Stimulated activated CD8-positive, alpha-beta memory T cell treated with anti-CD3 and anti-CD28 coated beads, Interleukin-15, amount 100 ng/mL, for 1 hour (primary cell): ENCODE data around the gene TMEM273.

Experiments used
- DNase-seq: peaks from one replicate; pipeline ENCODE4 v3.0.0-alpha.2; 2020; ENCODE audit warnings: low read depth

Gene TMEM273

DNA sequence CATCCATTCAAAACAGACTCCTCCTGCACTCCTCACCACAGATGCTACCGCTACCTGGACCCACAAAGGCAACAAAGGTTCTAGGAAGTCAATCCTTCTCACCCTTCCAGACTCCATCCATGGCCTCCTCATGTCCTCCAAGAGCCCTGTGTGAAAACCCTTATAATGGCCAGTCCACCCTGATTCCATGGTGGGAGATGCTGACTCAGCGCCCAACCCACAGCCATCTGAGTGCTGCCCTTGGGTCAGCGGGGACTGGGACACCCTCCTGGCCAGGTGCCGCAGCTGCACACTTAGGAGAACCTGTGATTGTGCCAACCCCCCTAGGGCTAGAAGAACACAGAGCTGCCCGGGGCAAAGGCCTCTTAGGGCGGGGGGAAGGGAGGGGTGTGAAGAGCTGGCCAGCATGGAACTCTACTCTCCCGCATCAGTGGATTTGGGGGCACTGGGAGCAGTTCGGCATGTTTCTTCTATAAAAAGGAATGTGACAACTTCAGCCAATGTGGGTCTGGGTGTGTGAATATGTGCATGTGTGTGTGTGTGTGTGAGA is 25.4 kb downstream of the TMEM273 start:
- DNase-seq: no peak

- DNase-seq: no peak
These were observed 26.1 kb downstream of the TMEM273 start for GRCh38 chr10:49162063-49162462.

DNA sequence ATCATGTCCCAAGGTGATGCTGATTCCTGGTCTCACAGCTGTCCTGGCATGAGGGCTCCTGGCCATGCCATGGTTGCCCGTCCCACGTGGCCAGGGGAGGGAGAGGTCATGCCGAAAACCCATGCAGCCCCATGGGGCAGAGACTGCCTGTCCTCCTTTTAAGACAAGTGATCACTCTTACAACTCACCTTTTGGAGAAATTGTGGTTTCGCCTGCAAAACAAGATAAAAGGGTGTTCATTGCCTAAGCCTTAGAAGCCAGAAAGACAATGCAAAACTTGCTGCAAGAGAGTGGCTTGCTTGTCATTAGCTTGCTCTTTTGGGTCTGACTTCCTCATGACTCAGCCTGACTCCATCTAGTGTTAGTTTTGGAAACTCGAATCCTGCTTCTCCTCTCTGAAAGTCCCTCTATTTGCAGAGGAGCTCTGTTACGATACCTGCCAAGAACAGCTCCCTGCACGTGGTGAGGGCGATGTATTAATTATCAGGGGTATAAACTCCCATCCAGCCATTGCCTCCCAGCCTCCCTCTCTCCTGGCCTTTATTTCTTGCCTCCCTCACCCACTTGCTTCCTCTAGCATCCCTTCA is 26.7 kb downstream of the TMEM273 start:
- DNase-seq: no peak

DNA sequence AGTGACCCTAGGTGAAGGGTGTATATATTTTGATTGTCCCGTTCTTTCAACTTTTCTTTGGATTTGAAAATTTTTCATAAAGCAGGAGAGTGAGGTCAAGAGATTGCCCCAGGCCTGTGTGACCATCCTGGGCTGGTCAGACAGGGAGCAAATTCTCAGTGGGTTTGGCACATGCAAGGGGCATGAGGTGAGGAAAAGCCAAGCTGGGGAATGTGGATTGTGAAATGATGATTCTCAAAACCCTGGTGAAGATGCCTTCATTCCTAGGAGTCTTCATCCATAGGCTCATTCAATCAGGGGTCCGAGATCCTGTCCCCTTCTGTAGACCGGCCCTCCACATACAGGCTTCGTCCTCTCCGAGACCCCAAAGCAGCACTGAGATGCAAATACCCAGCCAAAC is 27.4 kb downstream of the TMEM273 start:
- no peak for DNase-seq

DNA sequence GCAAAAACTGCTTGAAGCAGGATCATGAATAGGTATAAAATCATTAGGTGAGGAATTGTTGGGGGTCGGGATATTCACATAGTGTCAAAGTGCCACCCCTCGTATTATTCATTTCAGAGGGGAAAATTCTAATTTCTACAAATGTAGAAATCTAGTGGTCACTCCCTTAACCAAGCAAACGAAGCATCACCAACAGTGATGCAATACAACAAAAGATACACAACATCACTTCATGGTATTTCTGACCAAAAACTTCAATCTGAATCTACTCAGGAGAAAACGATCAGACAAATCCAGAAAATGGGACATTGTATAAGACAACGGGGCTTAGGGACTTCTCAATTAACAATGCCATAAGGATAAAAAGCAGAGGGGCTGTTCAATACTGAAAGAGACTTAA is 28.1 kb downstream of the TMEM273 start:
- no peak for DNase-seq

- DNase-seq: no peak
These were observed 29.3 kb downstream of the TMEM273 start for GRCh38 chr10:49158915-49159314.

DNA sequence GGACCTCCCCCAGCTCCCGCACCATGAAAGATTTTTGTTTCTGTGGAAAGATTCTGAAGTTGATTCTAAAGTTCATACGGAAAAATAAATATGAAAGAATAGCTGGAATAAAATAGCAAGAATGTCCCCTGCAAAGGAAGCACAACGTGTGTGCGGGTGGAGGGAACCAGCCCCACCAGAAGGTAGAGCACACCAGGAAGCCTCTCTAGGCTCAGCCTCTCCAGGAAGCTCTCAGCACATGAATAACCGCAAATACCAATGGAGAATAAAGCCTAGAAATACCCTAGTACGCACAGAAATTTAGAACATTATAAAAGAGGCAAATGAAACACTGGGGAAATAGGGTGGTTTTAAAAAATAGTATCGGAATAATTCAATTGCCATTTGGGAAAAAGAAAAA is 29.8 kb downstream of the TMEM273 start:
- DNase-seq: no peak

- no peak for DNase-seq
These were observed 31.0 kb downstream of the TMEM273 start for GRCh38 chr10:49157229-49157628.

DNA sequence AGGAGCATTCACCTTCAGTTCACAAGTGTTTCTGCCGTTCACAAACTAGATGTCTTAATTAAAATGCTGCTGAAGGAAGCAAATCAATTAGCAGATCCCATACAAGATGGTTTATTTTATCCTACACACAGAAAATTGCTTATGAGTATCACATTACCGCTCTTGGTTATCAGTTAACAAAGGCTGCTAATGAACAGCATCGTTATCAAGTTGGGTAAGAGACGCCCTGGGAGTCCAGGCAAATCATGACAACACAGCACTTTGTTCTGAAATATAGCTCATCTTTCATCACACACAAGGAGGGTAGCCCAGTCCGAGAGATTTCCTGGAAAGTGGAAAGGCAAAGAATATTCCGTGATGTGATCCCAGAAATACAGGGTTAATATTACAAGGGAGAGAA is 33.5 kb downstream of the TMEM273 start:
- DNase-seq: no peak

DNA sequence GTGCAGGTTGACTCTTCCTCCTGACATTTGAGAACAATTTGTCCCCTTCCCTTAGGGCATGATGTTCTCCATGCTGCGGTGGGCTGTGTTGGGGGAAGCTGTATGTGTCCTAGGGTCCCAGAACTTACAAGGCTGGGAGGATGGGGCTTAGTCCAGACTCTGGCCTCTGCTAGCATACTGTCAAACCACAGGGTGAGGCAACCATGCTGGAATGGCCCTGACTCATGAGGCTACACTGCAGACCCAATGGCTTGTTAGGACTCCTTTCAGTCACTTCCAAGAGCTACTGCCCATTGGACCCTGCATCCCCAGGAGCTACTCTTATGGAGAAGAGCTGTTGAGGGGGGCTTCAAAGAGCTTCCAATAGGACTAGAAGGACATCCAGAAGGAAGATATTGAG is 34.2 kb downstream of the TMEM273 start:
- DNase-seq: no peak

DNA sequence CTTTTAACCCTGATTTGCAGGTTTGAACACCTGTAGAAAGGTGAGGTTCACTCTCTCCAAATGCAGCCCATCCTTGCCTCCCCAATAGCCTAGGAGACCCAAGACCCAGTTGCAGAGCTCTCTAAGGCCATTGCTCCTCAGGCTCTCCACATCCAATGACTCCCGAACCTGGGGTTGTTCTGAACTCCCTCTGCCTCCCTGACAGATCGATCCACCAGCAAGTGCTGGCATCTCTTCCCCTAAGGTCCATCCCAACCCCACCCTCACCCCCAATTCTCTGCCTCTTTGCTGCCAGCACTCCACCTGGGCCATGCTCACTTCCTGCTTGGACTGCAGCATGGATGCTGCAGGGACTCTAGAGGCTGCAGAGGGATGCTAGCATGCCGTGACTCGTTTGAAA is 35.1 kb downstream of the TMEM273 start:
- no peak for DNase-seq

DNA sequence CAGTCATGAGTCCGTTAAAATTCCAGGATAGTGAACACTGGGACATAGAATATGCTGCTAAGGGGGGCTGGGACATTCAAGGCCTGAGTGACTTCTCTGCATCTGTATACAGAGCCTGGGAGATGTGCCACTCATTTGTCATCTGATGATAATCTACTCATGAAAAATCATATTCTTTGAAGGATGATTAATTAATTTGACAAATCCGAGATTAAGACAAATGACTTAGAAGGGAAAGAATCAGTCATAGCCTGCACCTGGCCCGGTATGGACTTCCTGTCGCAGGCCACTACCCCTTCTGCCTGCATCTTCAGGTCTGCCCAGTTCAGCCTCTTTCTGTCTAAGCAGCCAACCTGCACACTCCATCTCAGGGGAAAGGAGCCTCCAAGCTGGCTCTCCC is 35.5 kb downstream of the TMEM273 start:
- DNase-seq: no peak

- DNase-seq: no peak
These were observed 36.2 kb downstream of the TMEM273 start for GRCh38 chr10:49152037-49152436.

GRCh38 chr10:49151481-49151880 is 36.7 kb downstream of the TMEM273 start:
- no peak for DNase-seq

- DNase-seq: no peak
These were observed 37.2 kb downstream of the TMEM273 start for GRCh38 chr10:49151025-49151445.

- DNase-seq: no peak
These were observed 37.8 kb downstream of the TMEM273 start for GRCh38 chr10:49150426-49150825.

DNA sequence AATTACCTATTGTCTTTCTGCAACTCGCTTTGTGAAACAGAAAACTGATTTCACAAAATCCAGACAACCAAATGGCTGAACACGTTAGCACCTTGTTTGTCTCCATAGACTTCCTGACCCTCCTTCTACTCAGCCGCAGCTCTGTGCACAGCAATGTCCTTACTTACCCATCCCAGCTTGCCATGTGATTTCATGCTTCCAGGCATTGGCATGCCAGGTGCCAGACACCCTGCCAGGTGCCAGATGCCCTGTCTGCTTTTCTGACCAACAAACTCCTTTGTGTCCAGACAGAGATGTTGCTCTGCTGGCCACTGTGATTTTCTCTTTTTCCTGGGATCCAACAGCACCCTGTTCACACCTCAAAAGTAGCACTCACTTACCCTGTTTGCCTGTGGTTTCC is 38.3 kb downstream of the TMEM273 start:
- no peak for DNase-seq

- DNase-seq: no peak
These were observed 44.0 kb downstream of the TMEM273 start for GRCh38 chr10:49144058-49144720.

GRCh38 chr10:49143249-49143648 is 44.9 kb downstream of the TMEM273 start:
- DNase-seq: no peak

DNA sequence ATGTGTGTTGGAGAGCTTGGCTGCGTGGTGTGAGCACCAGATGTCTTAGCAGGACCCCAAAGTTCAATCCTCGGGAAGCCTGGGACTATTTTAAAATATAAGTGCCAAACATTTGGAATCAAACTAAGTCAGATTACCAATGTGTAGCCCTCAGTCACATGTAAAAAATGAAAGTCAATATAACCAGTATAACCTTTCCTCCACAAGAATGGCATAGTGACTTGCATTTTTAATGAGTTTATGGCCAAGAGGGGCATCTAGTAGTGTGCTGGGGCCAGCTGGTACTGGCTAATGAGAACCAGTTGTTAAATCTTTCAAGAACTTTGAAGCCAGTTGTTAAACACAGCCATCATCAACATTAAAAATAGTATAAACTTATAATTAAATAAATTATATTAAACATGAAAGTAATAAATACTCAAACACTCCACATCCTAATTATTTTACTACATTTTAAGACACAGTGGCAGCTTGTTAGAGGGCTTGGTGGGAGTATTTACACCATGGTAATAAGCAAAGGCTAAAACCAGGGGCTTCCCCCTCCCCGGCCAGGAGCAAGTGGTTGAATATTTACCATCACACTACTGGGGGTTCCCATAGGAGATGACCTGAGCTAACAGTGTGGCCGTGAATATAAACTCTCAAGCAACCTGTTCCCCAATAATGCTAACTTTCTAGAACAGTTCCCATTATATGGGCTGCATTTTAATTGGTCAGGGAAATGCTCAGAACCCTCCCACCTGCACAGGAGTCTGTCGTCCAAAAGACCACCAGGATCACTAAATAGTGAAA is 46.5 kb downstream of the TMEM273 start:
- no peak for DNase-seq

DNA sequence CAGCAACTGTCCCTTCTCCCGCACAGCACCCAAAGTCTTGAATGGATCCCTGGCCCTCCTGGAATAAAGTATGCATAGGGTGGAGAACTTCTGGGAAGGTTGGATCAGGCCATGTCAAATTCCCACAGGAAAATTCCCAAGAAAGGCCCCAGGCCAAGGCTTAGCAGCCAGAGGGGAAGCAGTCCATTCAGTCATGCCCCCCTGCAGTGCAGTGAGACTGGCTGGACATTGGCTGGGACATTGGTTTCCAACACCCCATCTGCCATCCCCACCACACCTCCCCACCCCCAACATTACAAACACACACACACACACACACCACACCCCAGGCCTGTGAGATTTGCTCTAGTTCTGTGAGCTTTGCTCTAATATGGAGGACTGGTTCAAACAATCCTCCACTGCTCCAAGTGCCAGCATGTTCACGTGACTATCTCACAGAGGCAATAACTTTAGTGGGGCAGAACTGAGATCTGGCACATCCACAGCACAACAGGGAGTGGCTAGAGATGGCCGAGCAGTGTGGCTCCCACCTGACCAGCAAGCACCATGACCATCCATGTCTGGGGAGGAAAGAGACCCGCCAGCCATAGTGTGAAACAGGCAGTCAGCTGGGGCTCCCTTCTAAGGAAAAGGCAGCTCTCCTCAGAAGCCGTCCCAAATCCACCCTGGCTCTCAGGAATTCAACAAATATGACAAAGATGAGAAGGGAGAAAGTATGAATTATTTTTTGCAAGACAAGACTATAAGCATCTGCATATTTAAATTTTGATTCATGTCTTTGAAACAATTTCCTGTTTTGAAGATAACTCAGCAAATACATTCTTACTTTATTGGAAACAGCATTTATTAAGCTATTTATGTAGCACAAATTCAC is 47.6 kb downstream of the TMEM273 start:
- DNase-seq: no peak

- no peak for DNase-seq
These were observed 48.4 kb downstream of the TMEM273 start for GRCh38 chr10:49139846-49140195.
